Gastroesophageal sphincter (tissue), 3 donors: ENCODE results near the gene A3GALT2.

Experiments
- EP300 ChIP-seq: sonication (generic); formaldehyde crosslinking; IDR thresholded peaks from one replicate; pipeline ENCODE4 v1.6.1; 2017; ENCODE audit warnings: antibody characterized with exemption, mild to moderate bottlenecking
- POLR2A ChIP-seq, 2 donors: fragments of 450-650 bp; IDR thresholded peaks; one replicate each; pipeline ENCODE4 v1.6.1; 2017; ENCODE audit warnings: antibody characterized with exemption in 2 of 2, mild to moderate bottlenecking in 2 of 2, moderate library complexity in 1 of 2
- POLR2AphosphoS5 ChIP-seq: sonication (generic); formaldehyde crosslinking; IDR thresholded peaks from one replicate; pipeline ENCODE4 v1.6.1; 2017; ENCODE audit warnings: antibody characterized with exemption
- TF ChIP-seq, protein P1 (sequence below), 4 experiments: fragments of 200-600 bp in 2 of 4; fragments of 450-650 bp in 2 of 4; sonication (generic) in 1 of 4; IDR thresholded peaks; one replicate each; pipeline ENCODE4 v1.5.1; 2017 to 2019; ENCODE audit warnings: antibody characterized with exemption in 4 of 4, mild to moderate bottlenecking in 2 of 4, moderate library complexity in 2 of 4

DNA sequence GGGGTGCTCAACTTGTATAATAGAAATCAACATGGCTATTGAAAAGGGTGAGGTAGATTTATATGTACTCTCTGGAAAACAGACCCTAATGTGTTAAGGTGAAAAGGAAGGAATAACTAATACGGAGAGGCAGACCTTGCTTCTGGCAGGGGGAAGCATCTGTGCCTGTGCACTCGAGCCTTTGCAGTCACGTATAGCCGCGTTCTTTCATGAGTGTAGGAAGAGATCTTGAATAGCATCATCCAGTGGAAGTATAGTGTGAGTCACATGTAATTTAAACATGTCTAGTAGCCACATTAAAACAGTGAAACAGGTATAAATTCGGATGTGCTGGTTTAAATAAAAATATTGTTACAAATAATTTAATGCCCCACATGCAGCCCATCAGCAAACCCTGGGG, 3.0 kb downstream of the A3GALT2 start:
- TF ChIP-seq, protein P1, sequence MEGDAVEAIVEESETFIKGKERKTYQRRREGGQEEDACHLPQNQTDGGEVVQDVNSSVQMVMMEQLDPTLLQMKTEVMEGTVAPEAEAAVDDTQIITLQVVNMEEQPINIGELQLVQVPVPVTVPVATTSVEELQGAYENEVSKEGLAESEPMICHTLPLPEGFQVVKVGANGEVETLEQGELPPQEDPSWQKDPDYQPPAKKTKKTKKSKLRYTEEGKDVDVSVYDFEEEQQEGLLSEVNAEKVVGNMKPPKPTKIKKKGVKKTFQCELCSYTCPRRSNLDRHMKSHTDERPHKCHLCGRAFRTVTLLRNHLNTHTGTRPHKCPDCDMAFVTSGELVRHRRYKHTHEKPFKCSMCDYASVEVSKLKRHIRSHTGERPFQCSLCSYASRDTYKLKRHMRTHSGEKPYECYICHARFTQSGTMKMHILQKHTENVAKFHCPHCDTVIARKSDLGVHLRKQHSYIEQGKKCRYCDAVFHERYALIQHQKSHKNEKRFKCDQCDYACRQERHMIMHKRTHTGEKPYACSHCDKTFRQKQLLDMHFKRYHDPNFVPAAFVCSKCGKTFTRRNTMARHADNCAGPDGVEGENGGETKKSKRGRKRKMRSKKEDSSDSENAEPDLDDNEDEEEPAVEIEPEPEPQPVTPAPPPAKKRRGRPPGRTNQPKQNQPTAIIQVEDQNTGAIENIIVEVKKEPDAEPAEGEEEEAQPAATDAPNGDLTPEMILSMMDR (IDR thresholded peaks at IDR 0.05) = no peak
- TF ChIP-seq EP300 (no peak), POLR2A (IDR thresholded peaks at IDR 0.05) (no peak), POLR2AphosphoS5 (no peak)
